ENCODE measurements around the gene OPN4.

The OPN4 gene

DNA sequence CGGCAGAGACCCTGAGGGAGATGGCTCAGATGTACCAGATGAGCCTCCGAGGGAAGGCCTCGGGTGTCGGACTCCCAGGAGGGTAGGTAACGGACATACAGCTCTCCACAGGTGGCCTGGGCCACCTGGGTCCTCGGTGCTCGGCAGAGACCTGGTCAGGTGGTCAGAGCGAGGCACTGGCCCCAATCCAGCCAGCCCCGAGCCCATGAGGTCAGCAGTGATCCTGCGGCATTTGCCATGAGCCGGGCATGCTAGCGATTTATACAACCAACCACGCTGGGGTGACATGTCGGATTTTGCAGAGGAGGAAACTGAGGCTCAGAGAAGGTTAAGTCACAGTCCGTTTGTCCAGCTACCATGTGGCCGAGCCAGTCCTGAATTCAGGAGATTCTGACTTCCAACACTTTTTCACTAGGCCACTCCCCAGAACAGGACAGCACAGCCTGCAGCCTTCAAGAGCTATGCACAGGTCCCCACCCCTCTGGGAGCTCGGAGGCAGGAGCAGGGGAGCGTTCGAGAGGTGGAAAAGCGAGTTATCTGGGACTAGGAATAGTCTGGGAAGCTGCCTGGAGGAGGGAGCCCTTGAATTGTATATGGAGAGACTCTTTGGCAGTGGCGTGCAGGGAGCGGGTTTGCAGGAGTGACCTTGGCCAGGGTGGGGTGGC, 27.5 kb downstream of the OPN4 start:
- no peak overlapping the region for H3K27ac ChIP-seq (ENCODE audit: insufficient read depth in 1 of 2, low read depth in 1 of 2, low read length in 2 of 2, poor library complexity in 1 of 2, severe bottlenecking in 2 of 2)
- ChIA-PET POLR2A (no interaction called here), CTCF (interaction anchor here (1.1 to 1.8 kb wide), 2 partner anchors 12 to 14 kb away, joined by 3 to 5 read pairs; partner anchors contain the start of gene LDB3)
- H3K9me3 ChIP-seq (ENCODE audit: control extremely low read depth in 1 of 5, control insufficient read depth in 4 of 5, insufficient read depth in 2 of 5, low read depth in 1 of 5, low read length in 4 of 5) = no peaks in the 10 kb centered on the region
- H3K36me3 ChIP-seq (ENCODE audit: control insufficient read depth in 4 of 4, insufficient read depth in 4 of 4, low read length in 3 of 4) = no peaks in the 10 kb centered on the region
- peaks cover 0 to 4% (median 2%) of the 10 kb centered on the region in 4 experiments for H3K4me1 ChIP-seq (ENCODE audit: control extremely low read depth in 1 of 4, control insufficient read depth in 4 of 4, insufficient read depth in 4 of 4, low read length in 3 of 4)
- WGBS (ENCODE audit: insufficient coverage) = 94% methylated on average over 22 of the region's 22 CpGs
- no peak for DNase-seq
- peaks cover 0 to 20% (median 2%) of the 10 kb centered on the region in 5 experiments for H3K27me3 ChIP-seq (replicated peaks in 2 of 5; ENCODE audit: control insufficient read depth in 4 of 5, insufficient read depth in 5 of 5, low read length in 4 of 5)
- H3K4me3 ChIP-seq (ENCODE audit: control insufficient read depth in 1 of 7, extremely low read depth in 1 of 7, insufficient read depth in 4 of 7, low read depth in 2 of 7, low read length in 6 of 7) = no peak overlapping the region

DNA sequence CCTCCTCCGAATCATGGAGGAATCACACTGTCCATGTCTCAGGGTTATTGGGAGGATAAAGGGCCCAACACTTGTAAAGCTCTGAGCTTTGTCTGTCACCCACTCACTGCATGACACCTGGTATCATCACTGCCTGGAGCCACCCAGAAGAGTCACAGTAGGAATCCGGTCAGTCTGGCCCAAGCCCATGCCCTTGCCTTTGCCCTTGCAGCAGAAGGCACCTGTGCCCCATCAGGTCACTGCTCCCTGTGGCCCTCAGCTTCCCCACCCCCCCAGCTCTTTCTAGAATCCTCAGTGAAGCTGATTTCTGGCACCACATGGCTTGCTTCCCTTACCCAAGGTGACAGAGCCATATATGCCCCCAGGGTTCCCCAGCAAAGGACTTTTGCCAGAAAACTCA, 28.3 kb downstream of the OPN4 start:
- 95% methylated on average over 2 of the region's 2 CpGs for WGBS (ENCODE audit: insufficient coverage)
- Histone ChIP-seq H3K27ac (ENCODE audit: insufficient read depth in 1 of 2, low read depth in 1 of 2, low read length in 2 of 2, poor library complexity in 1 of 2, severe bottlenecking in 2 of 2) (no peak overlapping the region), H3K4me1 (ENCODE audit: control extremely low read depth in 1 of 4, control insufficient read depth in 4 of 4, insufficient read depth in 4 of 4, low read length in 3 of 4) (peaks cover 0 to 4% (median 2%) of the 10 kb centered on the region in 4 experiments), H3K36me3 (ENCODE audit: control insufficient read depth in 4 of 4, insufficient read depth in 4 of 4, low read length in 3 of 4) (no peaks in the 10 kb centered on the region), H3K9me3 (ENCODE audit: control extremely low read depth in 1 of 5, control insufficient read depth in 4 of 5, insufficient read depth in 2 of 5, low read depth in 1 of 5, low read length in 4 of 5) (no peaks in the 10 kb centered on the region), H3K4me3 (ENCODE audit: control insufficient read depth in 1 of 7, extremely low read depth in 1 of 7, insufficient read depth in 4 of 7, low read depth in 2 of 7, low read length in 6 of 7) (no peak overlapping the region), H3K27me3 (replicated peaks in 2 of 5; ENCODE audit: control insufficient read depth in 4 of 5, insufficient read depth in 5 of 5, low read length in 4 of 5) (peaks cover 0 to 20% (median 2%) of the 10 kb centered on the region in 5 experiments)
- no peak for DNase-seq
- ChIA-PET CTCF (interaction anchor here (1.8 kb wide), 1 partner anchor 11 kb away, joined by 5 read pairs; no protein-coding TSS in a partner anchor), POLR2A (interaction anchor here (0.6 kb wide), 1 partner anchor 261 kb away, joined by 3 read pairs; no protein-coding TSS in a partner anchor)

DNA sequence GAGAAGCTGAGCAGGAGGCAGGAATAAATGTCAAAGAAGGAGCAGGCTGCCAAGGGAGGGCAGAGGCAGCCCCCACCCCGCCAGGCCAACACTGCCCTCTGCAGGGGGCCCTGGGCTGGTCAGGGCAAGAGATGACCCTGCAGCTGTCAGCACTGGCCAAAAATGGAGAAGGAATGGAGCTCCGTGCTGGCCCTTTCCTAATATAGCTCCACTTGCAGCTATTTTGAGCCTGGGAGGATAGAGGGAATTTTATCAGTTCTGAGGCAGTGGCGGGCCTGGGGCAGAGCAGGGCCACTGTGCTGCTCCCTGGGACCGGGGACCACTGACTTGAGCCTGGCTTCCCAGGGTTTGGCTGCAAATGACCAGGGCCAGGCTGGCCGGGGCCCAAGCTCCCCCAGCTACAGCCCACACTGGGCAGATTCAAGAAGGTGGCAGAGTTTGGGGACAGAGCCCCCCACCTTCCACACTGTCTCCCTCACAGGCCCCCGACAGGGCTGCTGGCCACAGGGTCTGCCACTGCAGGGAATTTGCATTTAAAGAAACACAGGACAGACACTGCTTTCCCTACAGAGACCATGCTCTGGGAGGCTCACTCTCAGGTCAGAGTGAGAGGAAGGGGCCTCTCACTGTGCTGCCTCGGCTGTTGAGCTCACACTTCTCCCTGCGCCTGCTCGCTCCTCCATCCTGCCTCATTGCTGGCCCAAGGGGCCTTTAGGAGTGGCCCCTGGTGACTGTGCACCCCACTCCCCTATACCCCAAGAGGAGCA, 30.2 kb downstream of the OPN4 start:
- Histone ChIP-seq H3K27ac (ENCODE audit: insufficient read depth in 1 of 2, low read depth in 1 of 2, low read length in 2 of 2, poor library complexity in 1 of 2, severe bottlenecking in 2 of 2) (no peak overlapping the region), H3K27me3 (replicated peaks in 2 of 5; ENCODE audit: control insufficient read depth in 4 of 5, insufficient read depth in 5 of 5, low read length in 4 of 5) (peaks cover 0 to 20% (median 2%) of the 10 kb centered on the region in 5 experiments), H3K4me1 (ENCODE audit: control extremely low read depth in 1 of 4, control insufficient read depth in 4 of 4, insufficient read depth in 4 of 4, low read length in 3 of 4) (peaks cover 0 to 9% (median 2%) of the 10 kb centered on the region in 4 experiments), H3K36me3 (ENCODE audit: control insufficient read depth in 4 of 4, insufficient read depth in 4 of 4, low read length in 3 of 4) (no peaks in the 10 kb centered on the region), H3K4me3 (ENCODE audit: control insufficient read depth in 1 of 7, extremely low read depth in 1 of 7, insufficient read depth in 4 of 7, low read depth in 2 of 7, low read length in 6 of 7) (no peak overlapping the region), H3K9me3 (ENCODE audit: control extremely low read depth in 1 of 5, control insufficient read depth in 4 of 5, insufficient read depth in 2 of 5, low read depth in 1 of 5, low read length in 4 of 5) (no peaks in the 10 kb centered on the region)
- 67% methylated on average over 5 of the region's 9 CpGs for WGBS (ENCODE audit: insufficient coverage)
- CTCF ChIA-PET = interaction anchor here (1.1 to 3.3 kb wide), 2 partner anchors 8 to 11 kb away, joined by 3 to 11 read pairs; no protein-coding TSS in a partner anchor
- POLR2A ChIA-PET = no interaction called here
- DNase-seq = no peak

DNA sequence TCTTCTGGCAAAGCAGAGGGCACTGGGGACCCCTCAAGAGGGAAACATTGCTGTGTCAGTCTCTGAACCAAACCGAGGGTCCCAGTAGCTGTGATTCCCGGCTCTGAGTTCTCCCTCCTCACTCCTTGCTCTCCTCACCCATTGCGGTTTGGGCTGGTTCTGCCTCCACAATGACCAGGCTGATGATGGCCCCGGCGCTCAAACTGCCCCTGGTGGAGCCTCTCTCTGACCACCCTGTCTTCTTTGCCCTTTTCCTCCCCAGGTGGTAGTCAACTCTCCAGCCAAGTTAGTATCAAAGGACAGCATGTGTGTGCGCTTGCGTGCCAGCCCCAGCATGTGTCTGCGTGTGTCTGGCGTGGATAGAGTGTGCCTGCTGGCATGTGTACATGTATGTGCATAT, 31.1 kb downstream of the OPN4 start:
- Histone ChIP-seq H3K9me3 (ENCODE audit: control extremely low read depth in 1 of 5, control insufficient read depth in 4 of 5, insufficient read depth in 2 of 5, low read depth in 1 of 5, low read length in 4 of 5) (no peaks in the 10 kb centered on the region), H3K4me1 (ENCODE audit: control extremely low read depth in 1 of 4, control insufficient read depth in 4 of 4, insufficient read depth in 4 of 4, low read length in 3 of 4) (peaks cover 0 to 9% (median 2%) of the 10 kb centered on the region in 4 experiments), H3K4me3 (ENCODE audit: control insufficient read depth in 1 of 7, extremely low read depth in 1 of 7, insufficient read depth in 4 of 7, low read depth in 2 of 7, low read length in 6 of 7) (no peak overlapping the region), H3K36me3 (ENCODE audit: control insufficient read depth in 4 of 4, insufficient read depth in 4 of 4, low read length in 3 of 4) (no peaks in the 10 kb centered on the region), H3K27me3 (replicated peaks in 2 of 5; ENCODE audit: control insufficient read depth in 4 of 5, insufficient read depth in 5 of 5, low read length in 4 of 5) (peaks cover 0 to 20% (median 2%) of the 10 kb centered on the region in 5 experiments), H3K27ac (ENCODE audit: insufficient read depth in 1 of 2, low read depth in 1 of 2, low read length in 2 of 2, poor library complexity in 1 of 2, severe bottlenecking in 2 of 2) (no peak overlapping the region)
- 96% methylated on average over 9 of the region's 9 CpGs for WGBS (ENCODE audit: insufficient coverage)
- DNase-seq = no peak
- ChIA-PET CTCF (interaction anchor here (1.1 to 3.3 kb wide), 3 partner anchors 9 to 215 kb away, joined by 3 to 11 read pairs (median 3); no protein-coding TSS in a partner anchor), POLR2A (no interaction called here)

DNA sequence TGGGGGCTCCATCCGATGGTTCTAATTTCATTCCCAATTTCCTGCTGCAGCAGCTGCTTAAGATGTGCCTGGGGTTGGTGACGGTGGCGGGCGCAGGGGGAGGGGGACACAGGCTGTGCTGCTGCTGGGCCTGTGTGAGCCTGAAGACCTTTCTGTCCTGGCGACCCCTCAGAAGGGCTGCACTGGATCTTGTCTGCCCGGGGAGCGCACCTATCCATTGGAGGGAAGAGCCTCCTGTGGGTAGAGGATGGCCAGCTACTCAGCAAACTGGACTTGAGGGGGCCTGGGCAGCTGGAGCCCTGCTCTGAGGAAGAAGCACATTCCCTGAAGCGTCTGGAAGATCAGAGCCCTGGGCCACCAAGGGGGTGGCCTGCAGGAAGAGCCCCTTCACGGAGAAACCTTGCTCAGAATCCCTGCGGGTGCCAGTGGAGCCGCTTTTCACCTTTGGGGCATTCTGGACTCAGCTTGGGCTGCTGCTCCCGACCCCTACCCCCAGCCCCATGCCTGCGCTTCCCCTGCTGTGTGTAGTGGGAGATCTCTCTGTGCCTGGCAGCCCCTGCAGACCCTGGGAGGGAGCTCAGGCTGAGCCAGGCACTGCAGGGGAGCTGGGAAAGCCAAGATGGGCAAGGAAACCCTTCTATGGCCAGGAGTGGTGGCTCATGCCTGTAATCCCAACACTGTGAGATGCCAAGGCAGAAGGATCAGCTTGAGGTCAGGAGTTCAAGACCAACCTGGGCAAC, 31.7 kb downstream of the OPN4 start:
- Histone ChIP-seq H3K4me3 (ENCODE audit: control insufficient read depth in 1 of 7, extremely low read depth in 1 of 7, insufficient read depth in 4 of 7, low read depth in 2 of 7, low read length in 6 of 7) (no peak overlapping the region), H3K27me3 (replicated peaks in 2 of 5; ENCODE audit: control insufficient read depth in 4 of 5, insufficient read depth in 5 of 5, low read length in 4 of 5) (peaks cover 0 to 20% (median 2%) of the 10 kb centered on the region in 5 experiments), H3K4me1 (ENCODE audit: control extremely low read depth in 1 of 4, control insufficient read depth in 4 of 4, insufficient read depth in 4 of 4, low read length in 3 of 4) (peaks cover 0 to 7% (median under 1%) of the 10 kb centered on the region in 4 experiments), H3K36me3 (ENCODE audit: control insufficient read depth in 4 of 4, insufficient read depth in 4 of 4, low read length in 3 of 4) (no peaks in the 10 kb centered on the region), H3K27ac (ENCODE audit: insufficient read depth in 1 of 2, low read depth in 1 of 2, low read length in 2 of 2, poor library complexity in 1 of 2, severe bottlenecking in 2 of 2) (no peak overlapping the region), H3K9me3 (ENCODE audit: control extremely low read depth in 1 of 5, control insufficient read depth in 4 of 5, insufficient read depth in 2 of 5, low read depth in 1 of 5, low read length in 4 of 5) (no peaks in the 10 kb centered on the region)
- 94% methylated on average over 3 of the region's 13 CpGs for WGBS (ENCODE audit: insufficient coverage)
- DNase-seq = no peak
- ChIA-PET POLR2A (interaction anchor here (0.7 kb wide), 1 partner anchor 26 kb away, joined by 3 read pairs; no protein-coding TSS in a partner anchor), CTCF (interaction anchor here (1.1 to 3.3 kb wide), 3 partner anchors 9 to 214 kb away, joined by 3 to 11 read pairs (median 3); no protein-coding TSS in a partner anchor)

DNA sequence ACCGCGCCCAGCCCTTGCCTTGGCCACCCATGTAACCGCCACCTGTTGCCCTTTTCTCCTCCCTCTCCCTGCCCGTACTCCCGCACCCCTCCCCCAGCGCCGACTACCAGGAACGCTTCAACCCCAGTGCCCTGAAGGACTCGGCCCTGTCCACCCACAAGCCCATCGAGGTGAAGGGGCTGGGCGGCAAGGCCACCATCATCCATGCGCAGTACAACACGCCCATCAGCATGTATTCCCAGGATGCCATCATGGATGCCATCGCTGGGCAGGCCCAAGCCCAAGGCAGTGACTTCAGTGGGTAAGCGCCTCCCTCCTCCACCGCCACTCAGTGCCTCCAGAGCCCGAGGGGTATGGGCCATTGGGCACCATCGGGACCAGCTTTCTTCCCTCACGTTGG, 32.6 kb downstream of the OPN4 start:
- peaks cover 0 to 6% (median 0%) of the 10 kb centered on the region in 4 experiments for H3K4me1 ChIP-seq (ENCODE audit: control extremely low read depth in 1 of 4, control insufficient read depth in 4 of 4, insufficient read depth in 4 of 4, low read length in 3 of 4)
- no peak overlapping the region for H3K27ac ChIP-seq (ENCODE audit: insufficient read depth in 1 of 2, low read depth in 1 of 2, low read length in 2 of 2, poor library complexity in 1 of 2, severe bottlenecking in 2 of 2)
- CTCF ChIA-PET = interaction anchor here (0.7 to 3.3 kb wide), 2 partner anchors 9 to 222 kb away, joined by 3 to 11 read pairs; no protein-coding TSS in a partner anchor
- POLR2A ChIA-PET = no interaction called here
- no peaks in the 10 kb centered on the region for H3K36me3 ChIP-seq (ENCODE audit: control insufficient read depth in 4 of 4, insufficient read depth in 4 of 4, low read length in 3 of 4)
- no peak for DNase-seq
- H3K4me3 ChIP-seq (ENCODE audit: control insufficient read depth in 1 of 7, extremely low read depth in 1 of 7, insufficient read depth in 4 of 7, low read depth in 2 of 7, low read length in 6 of 7) = no peak overlapping the region
- 96% methylated on average over 13 of the region's 19 CpGs for WGBS (ENCODE audit: insufficient coverage)
- H3K27me3 ChIP-seq (replicated peaks in 2 of 5; ENCODE audit: control insufficient read depth in 4 of 5, insufficient read depth in 5 of 5, low read length in 4 of 5) = peaks cover 0 to 20% (median 2%) of the 10 kb centered on the region in 5 experiments
- no peaks in the 10 kb centered on the region for H3K9me3 ChIP-seq (ENCODE audit: control extremely low read depth in 1 of 5, control insufficient read depth in 4 of 5, insufficient read depth in 2 of 5, low read depth in 1 of 5, low read length in 4 of 5)

Measured in common myeloid progenitor, CD34-positive (primary cell).